Thyroid gland (tissue), 4 donors: ENCODE measurements around the gene SLC45A1.

Experiments used
- CTCF ChIP-seq, 6 experiments: fragments of 200-600 bp in 3 of 6; fragments of 450-650 bp in 3 of 6; sonication (generic) in 3 of 6; IDR thresholded peaks; one replicate each; pipeline ENCODE4 v1.5.1; 2016 to 2019; ENCODE audit warnings: antibody characterized with exemption in 6 of 6, mild to moderate bottlenecking in 2 of 6, inconsistent platforms in 1 of 6, moderate library complexity in 1 of 6
- POLR2A ChIP-seq, 2 donors: fragments of 450-650 bp; IDR thresholded peaks; one replicate each; pipeline ENCODE4 v1.6.1; 2017; ENCODE audit warnings: antibody characterized with exemption in 2 of 2, mild to moderate bottlenecking in 2 of 2, moderate library complexity in 1 of 2

- TF ChIP-seq CTCF (IDR thresholded peaks at IDR 0.05) (no peak), POLR2A (IDR thresholded peaks at IDR 0.05) (no peak)
These were observed 41.0 kb upstream of the SLC45A1 start for GRCh38 chr1:8276932-8277331.
